SK-N-SH treated with all-trans-retinoic acid at 6 μM for 48 hours (cell line): Measurements from ENCODE around the gene FASLG.
"Not testable (repeated sequence)": the region's sequence is repeated elsewhere in the genome, so short reads cannot be mapped to it uniquely, and the experiment has no call there.

ENCODE experiments used
- ATAC-seq: fragments of 200-7000 bp; cut with Tn5 transposase; 3 replicates; pipeline ENCODE4 v1.9.1; 2020; ENCODE audit warnings: mild to moderate bottlenecking, moderate library complexity
- ARNTL ChIP-seq: fragments of 450-650 bp; formaldehyde crosslinking; IDR thresholded peaks from 2 replicates; pipeline ENCODE4 v1.5.0; 2020; ENCODE audit warnings: low read depth, mild to moderate bottlenecking, moderate library complexity, borderline replicate concordance
- BACH2 ChIP-seq: fragments of 250-450 bp; sonication (Bioruptor Pico); IDR thresholded peaks from 2 replicates; pipeline ENCODE4 v1.9.0; 2021; ENCODE audit warnings: mild to moderate bottlenecking, borderline replicate concordance
- CREB5 ChIP-seq: fragments of 250-450 bp; sonication (Bioruptor Pico); IDR thresholded peaks from 2 replicates; pipeline ENCODE4 v1.5.1; 2020; ENCODE audit warnings: low read depth, mild to moderate bottlenecking, moderate library complexity
- CSDC2 ChIP-seq: fragments of 250-450 bp; sonication (Bioruptor Pico); IDR thresholded peaks from 2 replicates; pipeline ENCODE4 v1.5.0; 2020; ENCODE audit warnings: mild to moderate bottlenecking, moderate library complexity
- CSRNP3 ChIP-seq: fragments of 250-450 bp; sonication (Bioruptor Pico); IDR thresholded peaks from 2 replicates; pipeline ENCODE4 v1.5.1; 2021; ENCODE audit warnings: mild to moderate bottlenecking, moderate library complexity
- ESRRG ChIP-seq: fragments of 250-450 bp; sonication (Bioruptor Pico); IDR thresholded peaks from 2 replicates; pipeline ENCODE4 v1.6.1; 2021; ENCODE audit warnings: mild to moderate bottlenecking
- ISL1 ChIP-seq: fragments of 250-450 bp; sonication (Bioruptor Pico); IDR thresholded peaks from 2 replicates; pipeline ENCODE4 v2.1.2; 2022; ENCODE audit warnings: mild to moderate bottlenecking, moderate library complexity
- OSR1 ChIP-seq: fragments of 250-450 bp; sonication (Bioruptor Pico); IDR thresholded peaks from 2 replicates; pipeline ENCODE4 v1.8.0; 2022; ENCODE audit warnings: moderate library complexity, mild to moderate bottlenecking, inconsistent platforms
- PATZ1 ChIP-seq: fragments of 250-450 bp; sonication (Bioruptor Pico); IDR thresholded peaks from 2 replicates; pipeline ENCODE4 v1.8.0; 2020; ENCODE audit warnings: mild to moderate bottlenecking, moderate library complexity, borderline replicate concordance
- POU6F1 ChIP-seq: fragments of 250-450 bp; sonication (Bioruptor Pico); IDR thresholded peaks from 2 replicates; pipeline ENCODE4 v1.8.0; 2021; ENCODE audit warnings: low read depth, mild to moderate bottlenecking, moderate library complexity, borderline replicate concordance
- PPARA ChIP-seq: fragments of 250-450 bp; sonication (Bioruptor Pico); IDR thresholded peaks from 2 replicates; pipeline ENCODE4 v1.5.0; 2020; ENCODE audit warnings: mild to moderate bottlenecking, borderline replicate concordance
- RARB ChIP-seq: fragments of 250-450 bp; sonication (Bioruptor Pico); IDR thresholded peaks from 2 replicates; pipeline ENCODE4 v1.8.0; 2021; ENCODE audit warnings: mild to moderate bottlenecking, moderate library complexity
- SNAI2 ChIP-seq: fragments of 250-450 bp; sonication (Bioruptor Pico); IDR thresholded peaks from 2 replicates; pipeline ENCODE4 v1.5.0; 2020; ENCODE audit warnings: mild to moderate bottlenecking, moderate library complexity
- TCF4 ChIP-seq: fragments of 250-450 bp; sonication (Bioruptor Pico); IDR thresholded peaks from 2 replicates; pipeline ENCODE4 v1.8.0; 2021; ENCODE audit warnings: mild to moderate bottlenecking, moderate library complexity, borderline replicate concordance
- TOX ChIP-seq: fragments of 250-450 bp; sonication (Bioruptor Pico); IDR thresholded peaks from 2 replicates; pipeline ENCODE4 v1.8.0; 2021; ENCODE audit warnings: mild to moderate bottlenecking, moderate library complexity, borderline replicate concordance
- TSHZ2 ChIP-seq: fragments of 250-450 bp; sonication (Bioruptor Pico); IDR thresholded peaks from 2 replicates; pipeline ENCODE4 v1.5.0; 2020; ENCODE audit warnings: mild to moderate bottlenecking, moderate library complexity
- ZNF70 ChIP-seq: fragments of 450-650 bp; formaldehyde crosslinking; IDR thresholded peaks from 2 replicates; pipeline ENCODE4 v1.5.0; 2020; ENCODE audit warnings: mild to moderate bottlenecking, moderate library complexity
- ZNF8 ChIP-seq: fragments of 450-650 bp; formaldehyde crosslinking; IDR thresholded peaks from 2 replicates; pipeline ENCODE4 v1.5.0; 2020; ENCODE audit warnings: mild to moderate bottlenecking, moderate library complexity

FASLG gene

GRCh38 chr1:172680733-172681275 lies 21.9 kb downstream of the FASLG start:
- no peak for TF ChIP-seq ESRRG (CRISPR knock-in tag)
- no peak for TF ChIP-seq CSRNP3 (CRISPR knock-in tag)
- no peak for TF ChIP-seq CSDC2 (CRISPR knock-in tag)
- no peak for TF ChIP-seq ZNF70 (CRISPR knock-in tag)
- TF ChIP-seq RARB (CRISPR knock-in tag), result no peak
- no peak for TF ChIP-seq PATZ1
- TF ChIP-seq PPARA (CRISPR knock-in tag), result no peak
- no peak for TF ChIP-seq TCF4 (CRISPR knock-in tag)
- TF ChIP-seq CREB5, result no peak
- no peak for TF ChIP-seq TOX (CRISPR knock-in tag)
- TF ChIP-seq SNAI2 (CRISPR knock-in tag), result no peak
- TF ChIP-seq ZNF8 (CRISPR knock-in tag), result no peak
- TF ChIP-seq POU6F1, result no peak
- TF ChIP-seq ISL1 (CRISPR knock-in tag), result no peak
- no peak for TF ChIP-seq BACH2 (CRISPR knock-in tag)
- ATAC-seq, result no peak

GRCh38 chr1:172682812-172683211 lies 23.9 kb downstream of the FASLG start:
- ATAC-seq, result no peak
- no peak for TF ChIP-seq CSDC2 (CRISPR knock-in tag)
- TF ChIP-seq BACH2 (CRISPR knock-in tag), result no peak
- TF ChIP-seq ARNTL, result no peak
- TF ChIP-seq TSHZ2, result no peak

GRCh38 chr1:172686143-172686542 lies 27.2 kb downstream of the FASLG start:
- ATAC-seq, result no peak
- no peak for TF ChIP-seq OSR1 (CRISPR knock-in tag)
- TF ChIP-seq POU6F1, result no peak
- TF ChIP-seq ESRRG (CRISPR knock-in tag), result no peak
- no peak for TF ChIP-seq PATZ1
- TF ChIP-seq SNAI2 (CRISPR knock-in tag), result no peak
- no peak for TF ChIP-seq ZNF8 (CRISPR knock-in tag)
- TF ChIP-seq ZNF70 (CRISPR knock-in tag), result no peak

GRCh38 chr1:172688428-172689085 lies 29.7 kb downstream of the FASLG start:
- not testable (repeated sequence) for ATAC-seq

- not testable (repeated sequence) for ATAC-seq
These were observed 32.0 kb downstream of the FASLG start for GRCh38 chr1:172690925-172691324.
